H1 (cell line): ENCODE data around the gene ERC1. TPM values are rescaled to one million over a fixed set of nuclear protein-coding genes. Genes with fewer than 3 reads are reported as not detected.

ENCODE experiments used
- CHD2 ChIP-seq: IDR thresholded peaks from 2 replicates; pipeline ENCODE4 v1.6.1; 2012; ENCODE audit warnings: low read length, improper control_type of control experiment
- CREB1 ChIP-seq: IDR thresholded peaks from 2 replicates; pipeline ENCODE4 v1.6.1; 2012; ENCODE audit warnings: inconsistent platforms
- NANOG ChIP-seq: IDR thresholded peaks from 2 replicates; pipeline ENCODE4 v1.6.1; 2011; ENCODE audit warnings: low read length, low read depth, mild to moderate bottlenecking, inconsistent platforms; ENCODE audit not compliant: insufficient read depth, poor library complexity, severe bottlenecking
- SRF ChIP-seq: IDR thresholded peaks from 2 replicates; pipeline ENCODE4 v1.6.1; 2011; ENCODE audit warnings: mild to moderate bottlenecking, low read depth, low read length, moderate library complexity
- polyA plus RNA-seq, 7 experiments: library from polyadenylated mRNA; depleted of rRNA in 3 of 7; stranded (reverse) in 5 of 7; unstranded in 2 of 7; fragments of >200 nt in 5 of 7; fragments of 200-250 nt in 2 of 7; gene quantifications; 1 replicate in 5 of 7; 2 replicates in 1 of 7; 4 replicates in 1 of 7; pipeline versions ENCODE4 v1.2.1 to v1.2.3, GENCODE V29; 2011 to 2013; ENCODE audit warnings: missing spikeins in 2 of 7, mixed read lengths in 2 of 7
- total RNA-seq: library from RNA; stranded (reverse); fragmentation: NEBNext Ultra II Directional; extraction: Animal tissue kit (Norgen Biotek cat#: 25700); gene quantifications from 2 replicates; pipeline ENCODE4 v1.2.1, GENCODE V29; 2021

ERC1 gene
- total and polyA plus RNA-seq, 2 of the 8 experiments (the other 6 are each of a cell fraction or from before 2014, with no cell fraction given), result 7.8 to 45.7 TPM

DNA sequence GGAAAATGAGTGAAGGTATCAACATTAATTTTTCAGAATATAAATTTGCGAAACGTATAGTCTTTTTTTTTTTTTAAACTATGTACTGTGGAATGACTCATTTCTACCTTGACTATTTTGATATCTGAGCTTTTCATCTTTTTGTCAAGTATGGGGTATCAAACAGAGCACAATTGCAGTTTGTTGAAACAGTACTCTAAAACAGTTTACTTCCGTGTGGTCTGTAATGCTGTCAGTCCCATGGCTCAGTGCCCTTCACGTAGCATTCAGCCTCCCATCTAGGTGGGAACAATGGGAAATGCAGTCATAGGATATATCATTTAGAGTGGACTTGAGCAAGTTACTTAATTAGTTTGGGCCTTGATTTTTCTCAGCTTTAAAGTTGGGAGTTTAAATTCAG is 139.5 kb downstream of the ERC1 start (continued):
- no peak for TF ChIP-seq NANOG
- no peak for TF ChIP-seq SRF
- TF ChIP-seq CHD2, result no peak
- TF ChIP-seq CREB1, result no peak
- TF ChIP-seq, all 59 proteins: peak for 0
